ENCODE data around the gene RPS19.

Gene RPS19

DNA sequence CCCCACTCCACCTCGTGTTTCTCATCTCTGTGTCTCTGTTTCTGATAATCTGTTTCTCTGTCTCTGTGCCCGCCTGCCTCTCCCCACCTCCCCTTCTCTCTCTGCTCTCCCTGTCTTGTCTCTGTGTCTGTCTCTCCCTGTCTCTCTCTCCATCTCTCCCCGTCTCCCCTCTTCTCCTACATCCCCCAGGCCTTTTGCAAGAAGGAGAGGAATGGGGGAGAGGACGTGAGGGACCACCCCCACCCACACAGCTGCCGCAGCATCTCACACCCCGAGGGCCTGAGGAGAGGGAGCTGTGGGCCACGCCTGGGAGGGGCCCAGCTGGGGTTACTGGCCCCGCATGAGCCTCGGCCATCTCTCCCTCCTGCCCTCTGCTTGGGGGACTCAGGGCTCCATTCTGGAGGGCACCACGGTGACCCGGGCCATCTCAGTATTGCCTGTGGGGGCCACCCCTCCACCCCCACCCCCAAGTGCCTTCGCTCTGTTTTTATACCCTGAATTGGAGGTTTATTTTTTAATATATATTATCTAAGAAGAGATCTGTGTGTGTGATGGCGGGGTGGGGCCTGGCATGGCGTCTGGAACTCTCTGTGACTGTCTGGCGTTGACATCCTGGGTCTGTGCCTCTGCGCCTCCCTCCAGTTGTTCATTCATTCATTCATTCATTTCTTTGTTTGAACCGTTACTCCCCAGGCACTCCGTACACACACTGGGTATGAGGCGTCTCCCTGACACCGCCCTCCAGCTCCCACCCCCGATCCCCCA lies 47.0 kb downstream of the RPS19 start:
- no peak for FAIRE-seq
- TF ChIP-seq, protein P1, sequence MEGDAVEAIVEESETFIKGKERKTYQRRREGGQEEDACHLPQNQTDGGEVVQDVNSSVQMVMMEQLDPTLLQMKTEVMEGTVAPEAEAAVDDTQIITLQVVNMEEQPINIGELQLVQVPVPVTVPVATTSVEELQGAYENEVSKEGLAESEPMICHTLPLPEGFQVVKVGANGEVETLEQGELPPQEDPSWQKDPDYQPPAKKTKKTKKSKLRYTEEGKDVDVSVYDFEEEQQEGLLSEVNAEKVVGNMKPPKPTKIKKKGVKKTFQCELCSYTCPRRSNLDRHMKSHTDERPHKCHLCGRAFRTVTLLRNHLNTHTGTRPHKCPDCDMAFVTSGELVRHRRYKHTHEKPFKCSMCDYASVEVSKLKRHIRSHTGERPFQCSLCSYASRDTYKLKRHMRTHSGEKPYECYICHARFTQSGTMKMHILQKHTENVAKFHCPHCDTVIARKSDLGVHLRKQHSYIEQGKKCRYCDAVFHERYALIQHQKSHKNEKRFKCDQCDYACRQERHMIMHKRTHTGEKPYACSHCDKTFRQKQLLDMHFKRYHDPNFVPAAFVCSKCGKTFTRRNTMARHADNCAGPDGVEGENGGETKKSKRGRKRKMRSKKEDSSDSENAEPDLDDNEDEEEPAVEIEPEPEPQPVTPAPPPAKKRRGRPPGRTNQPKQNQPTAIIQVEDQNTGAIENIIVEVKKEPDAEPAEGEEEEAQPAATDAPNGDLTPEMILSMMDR (IDR thresholded peaks at IDR 0.05; ENCODE audit: insufficient read depth, missing control alignments), result no peak
- DNase-seq (ENCODE audit: insufficient read length, low spot score), result no peak

DNA sequence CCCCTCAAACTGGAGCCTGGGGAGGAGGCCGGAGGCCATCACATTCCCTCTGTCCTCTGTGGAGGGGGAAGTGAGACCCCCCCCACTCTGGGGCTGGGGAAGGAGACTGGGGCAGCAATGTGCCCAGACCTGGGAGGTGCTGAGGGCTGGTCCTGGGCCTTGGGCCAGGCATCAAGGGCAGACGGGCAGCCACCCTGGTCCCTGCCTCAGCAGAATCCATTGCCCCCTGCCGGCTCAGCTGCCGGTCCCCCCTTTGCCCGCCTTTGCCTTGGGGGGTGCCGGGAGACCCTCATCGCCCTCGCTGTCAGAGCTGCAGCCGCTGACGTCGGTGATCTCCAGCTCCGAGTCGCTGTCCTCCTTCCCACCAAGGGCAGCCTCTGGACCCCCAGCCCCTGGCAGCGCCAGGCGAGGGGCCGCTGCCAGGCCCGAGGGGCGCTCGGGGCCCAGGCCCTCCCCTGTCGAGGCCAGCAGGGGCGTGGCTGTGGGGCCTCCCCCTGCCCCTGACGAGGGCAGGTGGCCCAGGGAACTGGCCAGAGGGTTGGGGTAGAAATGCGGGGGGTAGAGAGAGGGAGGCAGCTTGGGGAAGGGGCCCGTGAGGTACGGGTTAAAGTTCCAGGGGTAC lies 48.0 kb downstream of the RPS19 start:
- no peak for FAIRE-seq
- TF ChIP-seq, protein P1 (IDR thresholded peaks at IDR 0.05; ENCODE audit: insufficient read depth, missing control alignments), result no peak
- no peak for DNase-seq (ENCODE audit: insufficient read length, low spot score)

DNA sequence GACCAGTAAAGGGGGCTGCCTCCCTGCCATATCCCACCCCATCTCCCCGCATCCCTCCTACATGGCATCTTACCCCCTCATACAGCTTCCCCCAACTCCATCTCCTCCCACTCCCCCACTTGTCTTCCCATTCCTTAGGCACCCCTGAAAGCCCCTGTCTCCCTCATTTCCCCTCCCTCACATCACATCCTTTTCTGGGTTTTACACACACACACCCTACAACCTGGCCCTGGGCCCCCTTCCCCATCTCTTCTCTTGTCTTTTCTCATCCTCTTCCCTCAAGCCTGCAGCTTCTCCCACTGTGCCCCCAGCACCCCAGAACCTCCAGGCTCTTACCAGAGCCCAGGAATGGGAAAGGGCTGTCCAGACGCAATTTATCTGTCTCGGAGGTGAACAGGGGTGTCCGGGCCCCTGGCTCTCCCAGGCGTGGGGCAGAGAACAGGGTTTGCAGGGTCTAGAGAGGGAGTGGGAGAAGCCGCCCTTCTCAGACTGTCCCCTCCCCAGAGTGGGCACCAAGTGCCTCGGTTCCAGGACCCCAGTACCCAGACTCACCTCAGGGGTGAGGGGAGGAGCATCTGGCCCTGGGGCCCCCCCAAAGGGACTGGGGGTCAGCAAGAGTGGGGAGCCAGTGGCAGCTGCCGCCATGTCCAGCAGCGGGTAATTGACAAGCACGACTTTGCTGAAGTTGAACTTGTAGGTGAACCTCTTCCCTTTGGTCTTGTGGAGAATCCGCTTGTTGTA lies 48.8 kb downstream of the RPS19 start:
- no peak for FAIRE-seq
- TF ChIP-seq, protein P1 (IDR thresholded peaks at IDR 0.05; ENCODE audit: insufficient read depth, missing control alignments), result no peak
- no peak for DNase-seq (ENCODE audit: insufficient read length, low spot score)

DNA sequence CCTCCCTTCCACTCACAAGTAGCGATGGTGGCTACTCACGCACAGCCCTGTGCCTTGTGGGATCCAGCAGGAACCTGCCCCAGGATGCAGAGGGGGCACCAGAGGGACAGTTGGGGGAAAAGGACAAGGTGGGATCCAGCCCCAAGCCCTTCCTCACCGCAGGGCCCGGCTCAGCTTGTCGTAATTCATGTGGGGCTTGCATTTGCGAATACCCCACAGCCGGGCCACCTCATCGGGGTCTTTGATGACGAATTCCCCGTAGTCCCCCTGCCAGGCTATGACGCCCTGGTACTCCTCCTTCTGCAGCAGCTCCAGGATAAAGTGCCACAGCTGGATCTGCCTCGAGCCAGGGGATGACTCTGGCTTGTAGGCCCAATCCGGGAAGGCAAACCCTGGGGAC lies 49.7 kb downstream of the RPS19 start:
- TF ChIP-seq, protein P1 (IDR thresholded peaks at IDR 0.05; ENCODE audit: insufficient read depth, missing control alignments), result no peak
- FAIRE-seq (no peak), DNase-seq (ENCODE audit: insufficient read length, low spot score) (no peak)

DNA sequence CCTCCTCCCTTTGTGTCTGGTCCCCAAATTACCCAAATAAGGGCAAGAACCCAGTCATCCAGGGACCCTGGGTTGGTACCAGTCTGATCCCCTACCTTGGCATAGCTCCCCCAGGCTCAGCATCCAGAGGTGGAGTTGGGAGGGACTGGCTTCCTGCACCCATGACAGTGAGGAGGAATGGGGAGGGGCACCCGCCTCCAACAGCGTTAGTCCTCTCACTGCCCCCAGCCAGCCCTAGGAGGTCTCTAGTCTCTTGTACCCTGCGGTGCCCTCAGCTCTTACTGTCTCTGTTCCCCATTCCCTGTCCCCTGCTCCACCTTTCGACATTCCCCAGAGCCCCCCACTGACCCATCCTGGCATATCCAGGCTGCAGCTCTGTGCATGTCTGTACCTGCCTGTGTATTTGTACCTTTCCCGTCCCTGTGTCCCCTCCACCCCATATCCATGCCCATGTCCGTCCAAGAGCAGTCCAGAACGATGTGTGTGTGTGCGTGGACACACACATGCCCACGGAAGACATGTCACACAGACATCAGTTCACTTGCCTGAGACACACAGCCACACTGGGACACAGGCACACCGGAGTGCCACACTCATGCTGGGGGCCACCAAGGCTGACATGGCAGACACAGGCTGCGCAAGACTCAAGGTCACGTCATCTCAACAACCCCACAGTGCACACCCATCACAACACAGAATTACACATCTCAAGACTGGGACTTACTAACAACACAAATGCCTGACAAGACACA lies 50.4 kb downstream of the RPS19 start:
- DNase-seq (ENCODE audit: insufficient read length, low spot score) (no peak), FAIRE-seq (no peak)
- TF ChIP-seq, protein P1 (IDR thresholded peaks at IDR 0.05; ENCODE audit: insufficient read depth, missing control alignments), result no peak

DNA sequence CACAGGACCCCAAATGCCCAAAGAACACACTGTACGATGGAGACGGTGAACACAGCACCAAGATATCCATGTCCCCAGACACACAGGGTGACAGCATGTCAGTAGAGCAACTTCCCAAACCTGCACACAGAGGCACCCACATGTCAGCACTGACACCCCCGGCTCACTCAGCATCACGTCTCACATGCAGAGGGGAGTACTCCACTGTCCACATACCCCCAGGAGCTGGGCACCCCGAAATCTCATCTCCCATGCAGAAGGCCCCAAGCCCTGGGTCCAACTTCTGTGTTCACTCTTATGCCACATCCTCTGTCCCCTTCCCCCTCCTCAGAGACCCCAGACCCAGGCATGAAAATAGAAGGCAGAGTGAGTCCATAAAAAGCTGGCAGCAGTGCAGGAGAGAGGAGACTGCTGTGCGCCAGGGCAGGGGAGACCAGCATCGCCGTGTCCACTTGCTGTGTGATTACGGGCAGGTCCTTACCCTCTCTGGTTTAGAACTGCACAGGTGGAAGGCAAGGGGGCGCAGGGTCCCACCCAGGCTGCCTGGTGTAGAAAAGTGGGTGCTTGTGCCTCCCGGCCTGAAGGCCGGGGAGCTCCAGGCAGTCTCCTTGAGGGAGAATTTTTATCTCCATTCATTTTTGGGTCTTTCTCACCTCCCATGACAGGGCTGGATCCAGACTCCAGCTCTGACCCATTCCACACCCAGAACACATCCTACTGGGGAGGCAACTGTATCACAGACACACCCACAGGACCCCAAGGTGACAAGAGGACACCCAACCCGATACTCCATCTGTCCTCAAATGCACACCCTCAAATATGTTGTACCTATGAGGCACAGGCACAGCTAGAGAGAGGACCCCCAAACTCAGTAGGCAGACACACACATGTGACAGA lies 51.2 kb downstream of the RPS19 start:
- FAIRE-seq, result no peak
- TF ChIP-seq, protein P1 (IDR thresholded peaks at IDR 0.05; ENCODE audit: insufficient read depth, missing control alignments), result no peak
- no peak for DNase-seq (ENCODE audit: insufficient read length, low spot score)

Data from D721Med (cell line).